ENCODE results near the gene PRR15L. TPM values are rescaled to one million over a fixed set of nuclear protein-coding genes. Genes with fewer than 3 reads are reported as not detected.
"Not testable (repeated sequence)": the region's sequence is repeated elsewhere in the genome, so short reads cannot be mapped to it uniquely, and the experiment has no call there.

The PRR15L gene
- total and polyA plus RNA-seq, 2 of the 8 experiments (the other 6 are each of a cell fraction or from before 2014, with no cell fraction given) = 0.26 to 1.1 TPM

GRCh38 chr17:47988445-47988844 lies 30.8 kb upstream of the PRR15L start:
- H3K23me2 ChIP-seq (ENCODE audit: low read depth, low read length); H2BK15ac ChIP-seq (ENCODE audit: low read length); H2AFZ ChIP-seq (ENCODE audit: low read length); H3K56ac ChIP-seq (replicated peaks; ENCODE audit: insufficient read length, low read depth, low read length); H3K9me3 ChIP-seq (ENCODE audit: insufficient read depth in 2 of 2, low read depth in 1 of 2, low read length in 1 of 2); H3K4me2 ChIP-seq (ENCODE audit: insufficient read depth in 1 of 2, low read depth in 2 of 2, low read length in 2 of 2); H2BK5ac ChIP-seq (ENCODE audit: low read depth, low read length); H2AK5ac ChIP-seq (ENCODE audit: low read depth, low read length); H3K14ac ChIP-seq (ENCODE audit: insufficient read length); DNase-seq (ENCODE audit: low read depth in 1 of 2, low spot score in 2 of 2); H3K36me3 ChIP-seq (ENCODE audit: control insufficient read depth in 2 of 4, insufficient read depth in 4 of 4, low read length in 3 of 4); H4K5ac ChIP-seq (ENCODE audit: insufficient read length, low read depth, low read length); H3K27me3 ChIP-seq (replicated peaks in 1 of 4; ENCODE audit: control insufficient read depth in 3 of 4, extremely low read depth in 1 of 4, insufficient read depth in 3 of 4, low read length in 3 of 4); H4K8ac ChIP-seq (ENCODE audit: extremely low read depth, insufficient read depth, low read length); H4K91ac ChIP-seq (replicated peaks; ENCODE audit: insufficient read length, low read length); H3K79me2 ChIP-seq (ENCODE audit: control insufficient read depth in 1 of 2, insufficient read depth in 2 of 2, low read length in 2 of 2); H3K4me3 ChIP-seq (ENCODE audit: extremely low read depth in 1 of 4, insufficient read depth in 2 of 4, low read depth in 3 of 4, low read length in 4 of 4); H3K27ac ChIP-seq (ENCODE audit: low read depth, low read length); FAIRE-seq; H3K4ac ChIP-seq (replicated peaks; ENCODE audit: insufficient read length, low read depth, low read length); H3K79me1 ChIP-seq (ENCODE audit: low read depth, low read length); H2BK12ac ChIP-seq (ENCODE audit: low read depth, low read length); H4K20me1 ChIP-seq (replicated peaks in 1 of 2; ENCODE audit: control insufficient read depth in 1 of 2, insufficient read depth in 2 of 2, low read length in 2 of 2); H3K9ac ChIP-seq (replicated peaks in 1 of 4; ENCODE audit: extremely low read depth in 1 of 4, low read depth in 3 of 4, low read length in 3 of 4); H3K23ac ChIP-seq (ENCODE audit: insufficient read length): not testable (repeated sequence)
- Histone ChIP-seq H2BK120ac (replicated peaks; ENCODE audit: low read depth, low read length) (peak overlapping the region; percentile 65), H3K18ac (ENCODE audit: extremely low read depth, low read length) (peak overlapping the region; percentile 6; the same call in 1 of the 2 replicates), H3K4me1 (replicated peaks in 1 of 4; ENCODE audit: control insufficient read depth in 3 of 4, insufficient read depth in 4 of 4, low read length in 3 of 4) (peaks cover 14 to 25% (median 19%) of the 10 kb centered on the region in 4 experiments), H2BK20ac (ENCODE audit: low read length) (peak overlapping the region; percentile 80; the same call in 1 of the 2 replicates)
- ChIA-PET POLR2A (ENCODE audit: partially characterized antibody) (interaction anchor here (1.0 to 4.3 kb wide), 3 partner anchors 14 to 157 kb away, joined by 3 to 19 read pairs (median 3); partner anchors contain the start of genes LRRC46 and MRPL10), CTCF (ENCODE audit: partially characterized antibody) (interaction anchor here (0.6 to 27.1 kb wide), 9 partner anchors 9 to 289 kb away, joined by 3 to 698 read pairs (median 12); partner anchors contain the start of gene CDK5RAP3)
- WGBS, 2 experiments (ENCODE audit: extremely low coverage in 1 of 2, insufficient coverage in 1 of 2, insufficient read length in 1 of 2, insufficient replicate concordance in 2 of 2, low coverage in 1 of 2, low lambda C conversion rate in 2 of 2, missing lambda C conversion rate in 1 of 2) = 90% methylated on average over 1 of the region's 1 CpG; no CpG with 5 or more reads in 1 of the 2 experiments

All from H1 (cell line).